ENCODE data around the gene RPS27L.

GRCh38 chr15:63156086-63156710 is 1.1 kb downstream of the RPS27L start:
- TF ChIP-seq EZH2phosphoT487 (IDR thresholded peaks at IDR 0.05; ENCODE audit: low read length) (no peak), CTCF (IDR thresholded peaks at IDR 0.05; ENCODE audit: low read length) (no peak)

Measured in MM.1S (cell line).